C4-2B (cell line): ENCODE results near the gene FAM193B.

Experiments
- H3K27ac ChIP-seq: fragments of 450-650 bp; 2 replicates; pipeline ENCODE4 v1.5.1; 2017
- CTCF ChIP-seq: fragments of 450-650 bp; conservative IDR thresholded peaks from 2 replicates; pipeline ENCODE4 v1.5.1; 2017; ENCODE audit warnings: mild to moderate bottlenecking
- ZFX ChIP-seq: fragments of 450-650 bp; IDR thresholded peaks from 2 replicates; pipeline ENCODE4 v1.6.1; 2017

The FAM193B gene

GRCh38 chr5:177555228-177555627 is 865 bp upstream of the FAM193B start:
- peak overlapping the region; percentile 85; the same call in 1 of the 2 replicates for H3K27ac ChIP-seq

GRCh38 chr5:177553671-177554429 is 513 bp downstream of the FAM193B start:
- TF ChIP-seq CTCF, result no peak
- peak; percentile 76 for TF ChIP-seq ZFX
- H3K27ac ChIP-seq, result peak overlapping the region; percentile 85

More at GRCh38 chr5:177555228-177555627, 865 bp upstream of the FAM193B start:
- TF ChIP-seq CTCF, result no peak
- TF ChIP-seq ZFX, result no peak

GRCh38 chr5:177552839-177553455 is 1.4 kb downstream of the FAM193B start:
- TF ChIP-seq CTCF, result no peak
- TF ChIP-seq ZFX, result no peak
- H3K27ac ChIP-seq, result peak overlapping the region; percentile 85

GRCh38 chr5:177550122-177550521 is 4.2 kb downstream of the FAM193B start:
- TF ChIP-seq CTCF, result no peak
- no peak for TF ChIP-seq ZFX

GRCh38 chr5:177548495-177548894 is 5.9 kb downstream of the FAM193B start:
- no peak for TF ChIP-seq ZFX

More at GRCh38 chr5:177550122-177550521, 4.2 kb downstream of the FAM193B start:
- no peak overlapping the region for H3K27ac ChIP-seq

GRCh38 chr5:177547736-177548135 is 6.6 kb downstream of the FAM193B start:
- TF ChIP-seq ZFX (no peak), CTCF (no peak)
- H3K27ac ChIP-seq, result no peak overlapping the region

More at GRCh38 chr5:177548495-177548894, 5.9 kb downstream of the FAM193B start:
- H3K27ac ChIP-seq, result no peak overlapping the region

- H3K27ac ChIP-seq, result no peak overlapping the region
- TF ChIP-seq ZFX (no peak), CTCF (no peak)
Measured at GRCh38 chr5:177546258-177546741, 8.1 kb downstream of the FAM193B start.
